K562 (cell line): ENCODE measurements around the gene OR2T11. TPM values are rescaled to one million over a fixed set of nuclear protein-coding genes. Genes with fewer than 3 reads are reported as not detected.

Experiments used
- ATAC-seq: fragments of 200-7000 bp; cut with Tn5 transposase; 3 replicates; pipeline ENCODE4 v1.9.1; 2020; ENCODE audit warnings: moderate library complexity
- BruUV-seq: library from RNA; stranded (reverse); fragments of 400-500 nt; replicated peaks from 2 replicates; lab custom pipeline; 2021; lab: Mats Ljungman, UMichigan
- CTCF ChIA-PET: fragments of 300-600 bp; formaldehyde crosslinking; extraction: SDS; loops from one replicate; lab custom pipeline; 2021; ENCODE audit warnings: low intra/inter-chr PET ratio; lab: Yijun Ruan, JAX
- POLR2A ChIA-PET: fragments of 300-600, 350-650 bp; sonication (Branson Sonifier 250); formaldehyde crosslinking; extraction: SDS; loops from one replicate; lab custom pipeline; 2021; ENCODE audit warnings: antibody characterized with exemption, inconsistent platforms; lab: Yijun Ruan, JAX
- DNase-seq, 4 experiments: peaks; one replicate each; pipeline versions ENCODE4 v3.0.0 to v3.0.0-alpha.2; 2011 to 2018; ENCODE audit warnings: low spot score in 3 of 4, mixed read lengths in 3 of 4; ENCODE audit errors: extremely low read depth in 1 of 4
- FAIRE-seq: peaks from 2 replicates; lab custom pipeline; 2011; peaks lifted over from hg19 to GRCh38; lab: Jason Lieb, UNC
- H2AFZ ChIP-seq: 2 replicates; pipeline ENCODE4 v1.6.0; 2011; ENCODE audit warnings: low read depth, low read length, control low read depth, inconsistent platforms
- H3K27ac ChIP-seq: fragments of 200-600 bp; 3 replicates; pipeline ENCODE4 v1.8.0; 2011; ENCODE audit warnings: low read depth, mild to moderate bottlenecking, control low read depth, inconsistent platforms, low read length, moderate library complexity, mixed read lengths; ENCODE audit errors: extremely low read depth
- H3K27me3 ChIP-seq, 2 experiments: fragments of 300-600 bp in 1 of 2; 2 replicates in 1 of 2; 3 replicates in 1 of 2; pipeline versions ENCODE4 v1.6.0 to v1.8.0; 2011; ENCODE audit warnings: inconsistent platforms in 2 of 2, low read length in 2 of 2, mild to moderate bottlenecking in 1 of 2, mixed read lengths in 1 of 2, moderate library complexity in 1 of 2; ENCODE audit not compliant: control insufficient read depth in 2 of 2, insufficient read depth in 2 of 2
- H3K36me3 ChIP-seq: fragments of 300-600 bp; 3 replicates; pipeline ENCODE4 v1.8.0; 2011; ENCODE audit warnings: mild to moderate bottlenecking, low read length, inconsistent platforms; ENCODE audit not compliant: control insufficient read depth, insufficient read depth
- H3K4me1 ChIP-seq, 2 experiments: fragments of 200-600 bp in 1 of 2; replicated peaks in 1 of 2; 2 replicates in 1 of 2; 3 replicates in 1 of 2; pipeline versions ENCODE4 v1.5.1 to v1.8.0; 2011; ENCODE audit warnings: inconsistent platforms in 2 of 2, low read length in 2 of 2, mild to moderate bottlenecking in 1 of 2, mixed read lengths in 1 of 2, moderate library complexity in 1 of 2; ENCODE audit not compliant: control insufficient read depth in 2 of 2, insufficient read depth in 2 of 2
- H3K4me2 ChIP-seq: 2 replicates; pipeline ENCODE4 v1.6.1; 2011; ENCODE audit warnings: low read length, control low read depth, inconsistent platforms, mixed read lengths; ENCODE audit not compliant: insufficient read depth
- H3K4me3 ChIP-seq: fragments of 200-600 bp; sonication (generic), shearing (Covaris generic); 2 replicates; pipeline ENCODE4 v1.5.1; 2016; ENCODE audit warnings: control low read depth, inconsistent platforms
- H3K79me2 ChIP-seq: fragments of 200-600 bp; 3 replicates; pipeline ENCODE4 v1.8.0; 2011; ENCODE audit warnings: low read length, inconsistent platforms; ENCODE audit not compliant: control insufficient read depth, insufficient read depth
- H3K9ac ChIP-seq, 2 experiments: 2 replicates each; pipeline versions ENCODE4 v1.6.0 to v1.6.1; 2011; ENCODE audit warnings: low read depth in 2 of 2, low read length in 2 of 2, control low read depth in 1 of 2, inconsistent platforms in 1 of 2, mild to moderate bottlenecking in 1 of 2, mixed read lengths in 1 of 2; ENCODE audit not compliant: insufficient read depth in 1 of 2
- H3K9me1 ChIP-seq: one replicate; pipeline ENCODE4 v1.6.0; 2011; ENCODE audit warnings: inconsistent platforms, mild to moderate bottlenecking, low read length, moderate library complexity; ENCODE audit not compliant: control insufficient read depth, insufficient read depth
- H3K9me3 ChIP-seq: replicated peaks from 2 replicates; pipeline ENCODE4 v1.5.1; 2011; ENCODE audit warnings: low read depth, low read length, inconsistent platforms; ENCODE audit not compliant: control insufficient read depth, insufficient read depth
- H4K20me1 ChIP-seq: replicated peaks from 2 replicates; pipeline ENCODE4 v1.6.1; 2011; ENCODE audit warnings: low read length, inconsistent platforms, mixed read lengths; ENCODE audit not compliant: control insufficient read depth, insufficient read depth
- CHAMP1 ChIP-seq: fragments of 450-650 bp; IDR thresholded peaks from 2 replicates; pipeline ENCODE4 v1.6.1; 2016; ENCODE audit warnings: mild to moderate bottlenecking
- COPS2 ChIP-seq: fragments of 450-650 bp; conservative IDR thresholded peaks from 2 replicates; pipeline ENCODE4 v1.6.1; 2016; ENCODE audit warnings: mild to moderate bottlenecking, moderate library complexity
- DNMT1 ChIP-seq: fragments of 450-650 bp; IDR thresholded peaks from 2 replicates; pipeline ENCODE4 v1.6.1; 2016; ENCODE audit warnings: antibody characterized with exemption, mild to moderate bottlenecking
- ESRRA ChIP-seq: fragments of 450-650 bp; IDR thresholded peaks from 2 replicates; pipeline ENCODE4 v1.6.1; 2014; ENCODE audit warnings: low read depth, mild to moderate bottlenecking, moderate library complexity, borderline replicate concordance
- FOXJ3 ChIP-seq: sonication (generic); formaldehyde crosslinking; IDR thresholded peaks from 2 replicates; pipeline ENCODE4 v1.4.0; 2020; ENCODE audit warnings: mild to moderate bottlenecking, missing genetic modification reagents
- MNT ChIP-seq, 2 experiments: fragments of 450-650 bp; conservative IDR thresholded peaks; 2 replicates each; pipeline ENCODE4 v1.6.1; 2017; ENCODE audit warnings: mild to moderate bottlenecking in 2 of 2, moderate library complexity in 2 of 2
- NEUROD1 ChIP-seq: fragments of 150-350 bp; IDR thresholded peaks from 2 replicates; pipeline ENCODE4 v1.6.1; 2014; ENCODE audit warnings: borderline replicate concordance, low read length, low read depth; ENCODE audit not compliant: partially characterized antibody
- NFE2L1 ChIP-seq: fragments of 450-650 bp; IDR thresholded peaks from 2 replicates; pipeline ENCODE4 v1.6.1; 2016; ENCODE audit warnings: missing genetic modification characterization, low read depth, mild to moderate bottlenecking, missing compliant biosample characterization, moderate library complexity, borderline replicate concordance
- NR3C1 ChIP-seq: sonication (generic); formaldehyde crosslinking; IDR thresholded peaks from 2 replicates; pipeline ENCODE4 v1.8.1; 2022; ENCODE audit warnings: missing genetic modification reagents
- PML ChIP-seq: IDR thresholded peaks from 2 replicates; pipeline ENCODE4 v1.6.1; 2012; ENCODE audit warnings: low read length, inconsistent platforms
- RBM17 ChIP-seq: fragments of 200-400 bp; formaldehyde crosslinking; IDR thresholded peaks from 2 replicates; pipeline ENCODE4 v1.6.1; 2017; ENCODE audit warnings: low read depth, mild to moderate bottlenecking, low read length, borderline replicate concordance
- VEZF1 ChIP-seq: fragments of 200-800 bp; sonication (Bioruptor generic); IDR thresholded peaks from 2 replicates; pipeline ENCODE4 v1.6.1; 2017; ENCODE audit warnings: missing genetic modification characterization, missing compliant biosample characterization
- ZNF224 ChIP-seq: sonication (generic); formaldehyde crosslinking; IDR thresholded peaks from 2 replicates; pipeline ENCODE4 v1.8.0; 2022; ENCODE audit warnings: mild to moderate bottlenecking, missing genetic modification reagents
- ZNF395 ChIP-seq: fragments of 200-800 bp; sonication (Bioruptor generic); IDR thresholded peaks from 2 replicates; pipeline ENCODE4 v1.6.1; 2017; ENCODE audit warnings: missing genetic modification characterization, missing compliant biosample characterization
- ZNF699 ChIP-seq: fragments of 250-450 bp; sonication (Bioruptor Pico); IDR thresholded peaks from 2 replicates; pipeline ENCODE4 v1.8.0; 2021; ENCODE audit warnings: mild to moderate bottlenecking, moderate library complexity; ENCODE audit not compliant: insufficient replicate concordance
- WGBS: fragments of 100-300 bp; shearing (Covaris generic); methylation state at CpG from one replicate; pipeline ENCODE4 v1.1.6; 2016; ENCODE audit warnings: low coverage, mixed read lengths; ENCODE audit not compliant: insufficient coverage; ENCODE audit errors: missing lambda C conversion rate; 5-methylcytosine and 5-hydroxymethylcytosine counted together
- in situ Hi-C: fragments of 300-500 bp; cut with MboI; formaldehyde crosslinking; loops from 4 replicates; pipeline ENCODE4 v1.15.0; 2018; ENCODE audit warnings: inconsistent platforms, mixed read lengths
- intact Hi-C: fragments of 100-400 bp; cut with micrococcal nuclease; formaldehyde crosslinking; loops from 2 replicates; pipeline ENCODE4 v1.14.2; 2022
- polyA plus RNA-seq, 8 experiments: library from polyadenylated mRNA; depleted of rRNA in 4 of 8; stranded (reverse) in 5 of 8; unstranded in 3 of 8; fragments of >200 nt; fragmentation: Nextera tagmentation in 2 of 8; fragmentation: Illumina TruSeq in 1 of 8; extraction: Ambion mirVana in 2 of 8; extraction: Trizol in 1 of 8; gene quantifications; 2 replicates each; pipeline versions ENCODE4 v1.2.1 to v1.2.3, GENCODE V29; 2011 to 2014; ENCODE audit warnings: inconsistent platforms in 1 of 8, missing spikeins in 1 of 8
- total RNA-seq, 7 experiments: library from RNA; depleted of rRNA in 6 of 7; stranded (reverse); fragments of >200 nt in 6 of 7; fragmentation: Illumina TruSeq in 2 of 7; extraction: Trizol in 2 of 7; gene quantifications; 2 replicates each; pipeline versions ENCODE4 v1.2.1 to v1.2.3, GENCODE V29; 2011 to 2021; ENCODE audit warnings: low replicate concordance in 1 of 7

Gene OR2T11
- total and polyA plus RNA-seq, 9 of the 15 experiments (the other 6 are each of a cell fraction or from before 2014, with no cell fraction given): not detected

- TF ChIP-seq VEZF1 (CRISPR knock-in tag) (peak; percentile 58; the same call in 1 of the 2 replicates), COPS2 (no peak)
Measured at GRCh38 chr1:248596615-248597014, 38.3 kb downstream of the OR2T11 start (continued).

GRCh38 chr1:248593226-248593625 lies 41.7 kb downstream of the OR2T11 start:
- DNase-seq (no peak), ATAC-seq (no peak), FAIRE-seq (no peak)
- Histone ChIP-seq H3K9ac (no peak overlapping the region), H2AFZ (no peak overlapping the region), H3K79me2 (no peaks in the 10 kb centered on the region), H3K4me3 (no peak overlapping the region), H3K36me3 (no peaks in the 10 kb centered on the region), H3K9me3 (no peaks in the 10 kb centered on the region), H3K9me1 (no peaks in the 10 kb centered on the region), H3K27ac (no peak overlapping the region), H4K20me1 (no peaks in the 10 kb centered on the region), H3K4me2 (no peak overlapping the region), H3K4me1 (no peaks in the 10 kb centered on the region; a peak in 1 of 5 replicates), H3K27me3 (no peaks in the 10 kb centered on the region)
- intact Hi-C loops: no loop called here
- POLR2A ChIA-PET: no interaction called here
- in situ Hi-C loops: no loop called here
- WGBS: 29% methylated on average over 1 of the region's 5 CpGs
- CTCF ChIA-PET: no interaction called here
- BruUV-seq: no TSS peak
- TF ChIP-seq CHAMP1 (no peak), FOXJ3 (CRISPR knock-in tag) (no peak), PML (no peak), ESRRA (no peak), DNMT1 (no peak), NFE2L1 (tag) (no peak), NR3C1 (no peak), ZNF395 (CRISPR knock-in tag) (no peak), ZNF699 (CRISPR knock-in tag) (no peak), RBM17 (no peak), ZNF224 (CRISPR knock-in tag) (no peak), NEUROD1 (no peak), MNT (conservative IDR thresholded peaks at IDR 0.05) (no peak)
